Measurements from ENCODE around the gene APMAP. TPM values are rescaled to one million over a fixed set of nuclear protein-coding genes. Genes with fewer than 3 reads are reported as not detected.

The APMAP gene
- total RNA-seq, 1 experiment from 2014 or later: 67.8 TPM

GRCh38 chr20:24962182-24962492 lies 30.4 kb downstream of the APMAP start:
- no peaks in the 10 kb centered on the region for H3K27me3 ChIP-seq (ENCODE audit: insufficient read depth, low read length)
- DNase-seq: no peak
- no peak overlapping the region for H3K4me3 Mint-ChIP-seq

More at GRCh38 chr20:24962182-24962492, 30.4 kb downstream of the APMAP start:
- no peak overlapping the region for H2AFZ ChIP-seq (ENCODE audit: low read length)
- no peak overlapping the region for H3K56ac ChIP-seq (ENCODE audit: insufficient read length, low read depth, low read length)
- H4K91ac ChIP-seq (ENCODE audit: insufficient read length, low read depth, low read length): no peak overlapping the region
- H2BK15ac ChIP-seq (ENCODE audit: low read depth, low read length): no peak overlapping the region
- H3K4ac ChIP-seq (ENCODE audit: low read depth, low read length): no peak overlapping the region
- Mint-ChIP-seq H3K36me3 (ENCODE audit: insufficient read depth in 1 of 3, low read depth in 3 of 3) (peaks cover 19 to 57% (median 28%) of the 10 kb centered on the region in 3 experiments; a peak in 6 of 7 replicates), H3K27me3 (ENCODE audit: low read depth) (no peaks in the 10 kb centered on the region), H3K27ac (no peak overlapping the region), H3K9me3 (no peaks in the 10 kb centered on the region; a peak in 1 of 5 replicates), H3K4me1 (no peaks in the 10 kb centered on the region)
- H4K20me1 ChIP-seq (ENCODE audit: control insufficient read depth, insufficient read depth, insufficient read length): no peaks in the 10 kb centered on the region
- H3T11ph ChIP-seq (ENCODE audit: low read length): no peak overlapping the region
- H3K9ac ChIP-seq (ENCODE audit: extremely low read depth, insufficient read length, low read length): no peak overlapping the region
- no peak overlapping the region for H3K27ac ChIP-seq (ENCODE audit: insufficient read length, low read depth, low read length)
- no peak overlapping the region for H4K8ac ChIP-seq (replicated peaks; ENCODE audit: insufficient read length, low read depth, low read length)
- no peaks in the 10 kb centered on the region for H3K9me3 ChIP-seq (ENCODE audit: control insufficient read depth, low read depth, low read length)
- H2AK5ac ChIP-seq (ENCODE audit: insufficient read length, low read length): no peak overlapping the region
- no peaks in the 10 kb centered on the region for H3K23me2 ChIP-seq (ENCODE audit: insufficient read length, low read depth, low read length, poor library complexity, severe bottlenecking)
- no peak overlapping the region for H2BK20ac ChIP-seq (ENCODE audit: low read depth, low read length, poor library complexity, severe bottlenecking)
- H4K5ac ChIP-seq (ENCODE audit: insufficient read length, low read depth, low read length): no peak overlapping the region
- no peak overlapping the region for H3K18ac ChIP-seq (ENCODE audit: insufficient read length, low read depth, low read length)
- no peak overlapping the region for H2BK5ac ChIP-seq (ENCODE audit: insufficient read length, low read length)
- no peaks in the 10 kb centered on the region for H3K4me1 ChIP-seq (ENCODE audit: insufficient read depth, low read length)
- H3K23ac ChIP-seq (ENCODE audit: insufficient read length, low read depth, low read length): no peak overlapping the region
- no peaks in the 10 kb centered on the region for H3K79me2 ChIP-seq (ENCODE audit: insufficient read depth, low read length)
- no CpG with 5 or more reads among the region's 2 CpGs for WGBS (ENCODE audit: extremely low coverage, insufficient read length, low lambda C conversion rate)
- no peak overlapping the region for H2BK12ac ChIP-seq (ENCODE audit: insufficient read length, low read depth, low read length)
- H3K14ac ChIP-seq (ENCODE audit: insufficient read depth, low read length): no peak overlapping the region
- H3K4me2 ChIP-seq (ENCODE audit: insufficient read depth, insufficient read length, low read length): no peak overlapping the region
- no peak for TF ChIP-seq CTCF (conservative IDR thresholded peaks at IDR 0.05)
- H2BK120ac ChIP-seq (ENCODE audit: low read depth, low read length, poor library complexity, severe bottlenecking): no peak overlapping the region
- H3K79me1 ChIP-seq (ENCODE audit: insufficient read depth, low read depth, low read length, poor library complexity, severe bottlenecking): no peaks in the 10 kb centered on the region
